ENCODE data around the gene RCOR1.

- TF ChIP-seq, protein P1, sequence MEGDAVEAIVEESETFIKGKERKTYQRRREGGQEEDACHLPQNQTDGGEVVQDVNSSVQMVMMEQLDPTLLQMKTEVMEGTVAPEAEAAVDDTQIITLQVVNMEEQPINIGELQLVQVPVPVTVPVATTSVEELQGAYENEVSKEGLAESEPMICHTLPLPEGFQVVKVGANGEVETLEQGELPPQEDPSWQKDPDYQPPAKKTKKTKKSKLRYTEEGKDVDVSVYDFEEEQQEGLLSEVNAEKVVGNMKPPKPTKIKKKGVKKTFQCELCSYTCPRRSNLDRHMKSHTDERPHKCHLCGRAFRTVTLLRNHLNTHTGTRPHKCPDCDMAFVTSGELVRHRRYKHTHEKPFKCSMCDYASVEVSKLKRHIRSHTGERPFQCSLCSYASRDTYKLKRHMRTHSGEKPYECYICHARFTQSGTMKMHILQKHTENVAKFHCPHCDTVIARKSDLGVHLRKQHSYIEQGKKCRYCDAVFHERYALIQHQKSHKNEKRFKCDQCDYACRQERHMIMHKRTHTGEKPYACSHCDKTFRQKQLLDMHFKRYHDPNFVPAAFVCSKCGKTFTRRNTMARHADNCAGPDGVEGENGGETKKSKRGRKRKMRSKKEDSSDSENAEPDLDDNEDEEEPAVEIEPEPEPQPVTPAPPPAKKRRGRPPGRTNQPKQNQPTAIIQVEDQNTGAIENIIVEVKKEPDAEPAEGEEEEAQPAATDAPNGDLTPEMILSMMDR (IDR thresholded peaks at IDR 0.05): no peak
- no peak for TF ChIP-seq POLR2A (IDR thresholded peaks at IDR 0.05)
These were observed 10.2 kb downstream of the RCOR1 start for GRCh38 chr14:102602421-102603292.
